Esophagus muscularis mucosa (tissue), 3 donors: Measurements from ENCODE around the gene FBH1.

ENCODE experiments used
- CTCF ChIP-seq, 3 experiments: fragments of 200-600 bp in 2 of 3; fragments of 450-650 bp in 1 of 3; sonication (generic) in 2 of 3; IDR thresholded peaks; one replicate each; pipeline ENCODE4 v1.5.1; 2017 to 2019; ENCODE audit warnings: antibody characterized with exemption in 3 of 3, mild to moderate bottlenecking in 2 of 3, moderate library complexity in 1 of 3
- POLR2A ChIP-seq: fragments of 450-650 bp; IDR thresholded peaks from one replicate; pipeline ENCODE4 v1.6.1; 2017; ENCODE audit warnings: antibody characterized with exemption, moderate library complexity, mild to moderate bottlenecking, low read depth

- TF ChIP-seq CTCF (IDR thresholded peaks at IDR 0.05): no peak
- TF ChIP-seq POLR2A: no peak
Measured at GRCh38 chr10:5958675-5959074, 68.6 kb downstream of the FBH1 start.
